HG03066 (cell line): ENCODE results near the gene TRIM51G.
"Not testable (repeated sequence)": the region's sequence is repeated elsewhere in the genome, so short reads cannot be mapped to it uniquely, and the experiment has no call there.

Experiments used
- ATAC-seq: cut with Tn5 transposase; IDR thresholded peaks from one replicate; pipeline ENCODE4 v1.9.1; 2021; ENCODE audit warnings: low read depth; ENCODE audit not compliant: unreplicated experiment

Gene TRIM51G

GRCh38 chr11:48983785-48984184, at the start of gene TRIM51G:
TRIM51G (minus strand) TSS chr11:48983885; CDS start chr11:48981695, 2,190 bp downstream.
- ATAC-seq, result not testable (repeated sequence)

- not testable (repeated sequence) for ATAC-seq
Observed at GRCh38 chr11:49028523-49028922, 44.8 kb upstream of the TRIM51G start, which contains the start of gene TRIM49B. TRIM49B (plus strand) TSS chr11:49028823; CDS start chr11:49031600, 2,777 bp downstream.

DNA sequence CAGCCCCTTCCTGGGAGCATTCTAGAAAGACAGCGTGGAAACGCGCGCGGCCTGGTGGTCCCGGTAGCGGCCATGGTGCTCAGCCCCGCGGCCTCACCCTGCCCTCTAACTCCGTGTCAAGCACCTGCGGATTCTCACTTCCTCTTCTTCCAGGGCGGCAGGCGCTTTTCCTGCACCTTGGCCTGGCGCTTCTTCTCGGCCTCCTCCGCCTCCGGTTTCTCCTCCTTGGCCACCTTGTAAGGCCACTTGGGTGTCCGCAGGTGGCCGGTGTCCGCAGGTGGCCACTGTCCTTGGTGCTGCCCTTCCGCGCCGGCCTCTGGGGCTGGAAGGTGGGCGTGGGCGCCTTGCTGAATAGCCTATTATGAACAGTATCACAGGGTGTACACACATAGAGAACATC, 15.1 kb downstream of the TRIM51G start:
- ATAC-seq, result not testable (repeated sequence)

GRCh38 chr11:48955315-48956049, 28.2 kb downstream of the TRIM51G start:
- not testable (repeated sequence) for ATAC-seq

- not testable (repeated sequence) for ATAC-seq
Observed at GRCh38 chr11:48945796-48946195, 37.9 kb downstream of the TRIM51G start.
